PC-9 (cell line): Measurements from ENCODE around the gene LRCOL1. TPM values are rescaled to one million over a fixed set of nuclear protein-coding genes. Genes with fewer than 3 reads are reported as not detected.

ENCODE experiments used
- BruUV-seq: library from RNA; stranded (reverse); fragments of 400-500 nt; replicated peaks from 2 replicates; lab custom pipeline; 2021; lab: Mats Ljungman, UMichigan
- CTCF ChIA-PET: fragments of 300-600 bp; sonication (Branson Sonifier 250); formaldehyde crosslinking; loops from one replicate; lab custom pipeline; 2022; ENCODE audit warnings: antibody characterized with exemption; lab: Charles Lee
- POLR2A ChIA-PET: fragments of 300-600 bp; sonication (Branson Sonifier 250); formaldehyde crosslinking; loops from one replicate; lab custom pipeline; 2022; ENCODE audit warnings: antibody characterized with exemption; ENCODE audit not compliant: unreplicated experiment; lab: Charles Lee
- DNase-seq, 2 experiments: peaks; one replicate each; pipeline versions ENCODE4 v3.0.0 to v3.0.0-alpha.2; 2015 to 2022; ENCODE audit warnings: mixed read lengths in 1 of 2
- H2AFZ ChIP-seq: fragments of 200-600 bp; sonication (generic); 2 replicates; pipeline ENCODE4 v1.8.1; 2017; ENCODE audit warnings: antibody characterized with exemption
- H3F3A ChIP-seq: fragments of 200-600 bp; sonication (generic); 2 replicates; pipeline ENCODE4 v1.8.1; 2017; ENCODE audit warnings: antibody characterized with exemption, mild to moderate bottlenecking, low read depth; ENCODE audit not compliant: insufficient read depth
- H3K27ac ChIP-seq: fragments of 200-600 bp; sonication (generic); 2 replicates; pipeline ENCODE4 v1.6.1; 2016; ENCODE audit warnings: mixed run types
- H3K27me3 ChIP-seq: fragments of 200-600 bp; sonication (generic); 2 replicates; pipeline ENCODE4 v1.6.1; 2016; ENCODE audit warnings: low read depth, mixed run types; ENCODE audit not compliant: insufficient read depth
- H3K36me3 ChIP-seq: fragments of 200-600 bp; sonication (generic); 2 replicates; pipeline ENCODE4 v1.6.1; 2016; ENCODE audit warnings: low read depth, mixed run types
- H3K4me1 ChIP-seq: fragments of 200-600 bp; sonication (generic); replicated peaks from 2 replicates; pipeline ENCODE4 v1.6.1; 2016; ENCODE audit warnings: mixed run types; ENCODE audit not compliant: insufficient read depth
- H3K4me2 ChIP-seq: fragments of 200-600 bp; sonication (generic); 2 replicates; pipeline ENCODE4 v1.6.1; 2017; ENCODE audit warnings: mixed run types
- H3K4me3 ChIP-seq: fragments of 200-600 bp; sonication (generic); 2 replicates; pipeline ENCODE4 v1.6.1; 2016; ENCODE audit warnings: mixed run types
- H3K79me2 ChIP-seq: fragments of 200-600 bp; sonication (generic); 2 replicates; pipeline ENCODE4 v1.6.1; 2017; ENCODE audit warnings: low read depth, mixed run types
- H3K9me2 ChIP-seq: fragments of 200-600 bp; sonication (generic); 2 replicates; pipeline ENCODE4 v1.8.1; 2017; ENCODE audit warnings: mild to moderate bottlenecking; ENCODE audit not compliant: insufficient read depth
- H3K9me3 ChIP-seq: fragments of 200-600 bp; sonication (generic); 2 replicates; pipeline ENCODE4 v1.8.1; 2016; ENCODE audit warnings: low read depth; ENCODE audit not compliant: insufficient read depth
- H4K20me1 ChIP-seq: fragments of 200-600 bp; sonication (generic); 2 replicates; pipeline ENCODE4 v1.8.1; 2017; ENCODE audit not compliant: insufficient read depth
- EZH2 ChIP-seq: fragments of 200-600 bp; sonication (generic); IDR thresholded peaks from 2 replicates; pipeline ENCODE4 v1.8.0; 2017; ENCODE audit warnings: antibody characterized with exemption, low read depth
- intact Hi-C: fragments of 100-400 bp; cut with micrococcal nuclease; formaldehyde crosslinking; loops from one replicate; pipeline ENCODE4 v1.10.0; 2022; ENCODE audit not compliant: unreplicated experiment
- total RNA-seq: library from RNA; stranded (reverse); gene quantifications from 2 replicates; pipeline ENCODE4 v1.2.3, GENCODE V29; 2021
- TF ChIP-seq, protein P1 (sequence below): fragments of 200-600 bp; sonication (generic); conservative IDR thresholded peaks from 2 replicates; pipeline ENCODE4 v1.6.1; 2017; ENCODE audit warnings: mixed run types, antibody characterized with exemption, mild to moderate bottlenecking, moderate library complexity

Gene LRCOL1
- total RNA-seq, 1 experiment from 2014 or later = not detected

DNA sequence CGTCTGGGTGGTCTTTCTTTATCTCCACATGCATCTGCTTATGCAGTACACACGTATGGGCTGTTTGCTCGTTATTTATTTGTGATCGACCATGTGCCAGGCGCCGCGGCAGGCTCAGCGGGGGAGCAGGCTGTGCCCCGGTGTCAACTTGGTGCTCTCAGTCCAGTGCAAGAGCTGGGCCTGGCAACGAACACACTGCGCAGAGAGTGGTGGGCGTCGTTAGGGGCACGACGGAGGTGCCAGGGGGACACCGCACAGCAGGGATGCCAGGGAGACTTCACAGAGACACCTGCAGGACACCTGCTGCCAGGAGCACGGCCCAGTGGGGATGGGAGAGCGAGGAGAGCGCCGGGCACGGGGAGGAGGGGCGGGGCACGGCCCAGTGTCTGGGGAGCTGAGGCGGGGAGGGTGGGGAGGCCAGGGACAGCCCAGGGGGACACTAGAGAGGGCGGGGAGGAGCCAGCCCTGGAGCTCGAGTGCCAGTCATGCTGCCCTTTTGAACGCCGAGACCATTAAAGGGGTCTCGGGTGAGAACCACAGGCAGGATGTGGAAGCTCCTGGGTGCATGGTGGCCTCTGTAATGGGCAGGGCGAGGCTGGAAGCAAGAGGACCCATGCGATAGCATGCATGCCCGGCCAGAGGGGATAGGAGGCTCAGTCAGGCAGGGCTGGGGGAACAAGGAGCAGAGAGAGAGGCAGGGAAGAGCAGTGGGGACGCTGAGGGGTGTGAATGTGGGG is 652 bp upstream of the LRCOL1 start:
- Histone ChIP-seq H3K9me2 (no peaks in the 10 kb centered on the region), H3K9me3 (no peaks in the 10 kb centered on the region; the same call in 1 of the 2 replicates), H3K4me1 (no peaks in the 10 kb centered on the region), H3F3A (no peaks in the 10 kb centered on the region; the same call in 1 of the 2 replicates), H2AFZ (no peak overlapping the region), H3K27ac (no peak overlapping the region), H3K4me3 (no peak overlapping the region), H3K79me2 (no peaks in the 10 kb centered on the region), H3K4me2 (no peak overlapping the region), H4K20me1 (no peaks in the 10 kb centered on the region), H3K36me3 (no peaks in the 10 kb centered on the region), H3K27me3 (peaks cover 65% of the 10 kb centered on the region)
- POLR2A ChIA-PET = no interaction called here
- no peak for DNase-seq
- intact Hi-C loops = loop anchor here (10.0 kb wide), 1 partner anchor 456 kb away; no protein-coding TSS in a partner anchor
- BruUV-seq = no TSS peak
- CTCF ChIA-PET = no interaction called here
- no peak for TF ChIP-seq EZH2
- TF ChIP-seq, protein P1, sequence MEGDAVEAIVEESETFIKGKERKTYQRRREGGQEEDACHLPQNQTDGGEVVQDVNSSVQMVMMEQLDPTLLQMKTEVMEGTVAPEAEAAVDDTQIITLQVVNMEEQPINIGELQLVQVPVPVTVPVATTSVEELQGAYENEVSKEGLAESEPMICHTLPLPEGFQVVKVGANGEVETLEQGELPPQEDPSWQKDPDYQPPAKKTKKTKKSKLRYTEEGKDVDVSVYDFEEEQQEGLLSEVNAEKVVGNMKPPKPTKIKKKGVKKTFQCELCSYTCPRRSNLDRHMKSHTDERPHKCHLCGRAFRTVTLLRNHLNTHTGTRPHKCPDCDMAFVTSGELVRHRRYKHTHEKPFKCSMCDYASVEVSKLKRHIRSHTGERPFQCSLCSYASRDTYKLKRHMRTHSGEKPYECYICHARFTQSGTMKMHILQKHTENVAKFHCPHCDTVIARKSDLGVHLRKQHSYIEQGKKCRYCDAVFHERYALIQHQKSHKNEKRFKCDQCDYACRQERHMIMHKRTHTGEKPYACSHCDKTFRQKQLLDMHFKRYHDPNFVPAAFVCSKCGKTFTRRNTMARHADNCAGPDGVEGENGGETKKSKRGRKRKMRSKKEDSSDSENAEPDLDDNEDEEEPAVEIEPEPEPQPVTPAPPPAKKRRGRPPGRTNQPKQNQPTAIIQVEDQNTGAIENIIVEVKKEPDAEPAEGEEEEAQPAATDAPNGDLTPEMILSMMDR = no peak

DNA sequence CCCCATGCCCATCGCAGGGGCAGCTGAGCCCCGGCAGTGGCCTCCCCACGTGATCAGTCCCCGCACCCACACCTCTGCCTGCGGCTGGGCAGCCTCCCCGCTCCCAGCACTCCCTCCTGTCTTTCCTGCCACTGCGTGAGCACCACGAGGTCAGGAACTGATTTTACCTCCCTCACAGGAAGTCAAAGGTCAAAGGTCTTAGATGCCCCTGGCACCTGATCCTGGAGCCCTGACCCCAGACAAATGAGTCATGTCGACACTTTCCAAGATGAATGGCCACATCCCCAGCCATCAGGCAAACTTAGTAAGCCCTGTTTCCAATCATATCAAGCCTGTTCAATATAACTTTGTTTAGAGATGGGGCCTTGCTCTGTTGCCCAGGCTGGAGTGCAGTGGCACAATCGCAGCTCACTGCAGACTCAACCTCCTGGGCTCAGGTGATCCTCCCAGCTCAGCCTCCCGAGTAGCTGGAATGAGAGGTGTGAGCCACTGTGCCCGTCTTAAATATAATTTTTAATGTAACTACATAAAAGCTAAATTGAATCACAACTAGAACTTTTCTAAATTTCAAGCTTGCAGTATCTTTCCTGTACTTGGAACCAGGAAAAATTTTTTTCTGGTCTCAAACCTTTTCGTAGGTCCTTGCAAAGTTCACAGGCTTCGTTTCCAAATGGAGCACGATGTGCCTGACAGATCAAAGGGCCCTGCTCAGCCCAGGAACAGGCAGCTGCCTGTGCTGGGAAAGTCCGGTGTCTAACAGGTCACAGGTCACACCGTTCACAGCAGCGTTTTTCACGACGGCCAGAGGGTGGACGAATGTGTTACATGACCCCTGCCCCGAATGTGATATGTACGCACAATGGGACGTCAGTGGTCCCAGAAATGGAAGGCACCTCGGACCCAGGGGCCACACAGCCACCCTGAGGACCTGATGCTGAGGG is 1.9 kb downstream of the LRCOL1 start:
- Histone ChIP-seq H3K4me1 (no peaks in the 10 kb centered on the region), H3K79me2 (no peaks in the 10 kb centered on the region), H3K27me3 (peaks cover 78% of the 10 kb centered on the region), H3F3A (no peaks in the 10 kb centered on the region; the same call in 1 of the 2 replicates), H3K9me2 (no peaks in the 10 kb centered on the region), H3K36me3 (no peaks in the 10 kb centered on the region), H3K9me3 (no peaks in the 10 kb centered on the region; the same call in 1 of the 2 replicates), H3K4me3 (no peak overlapping the region), H2AFZ (no peak overlapping the region), H3K27ac (no peak overlapping the region), H3K4me2 (no peak overlapping the region), H4K20me1 (no peaks in the 10 kb centered on the region; the same call in 1 of the 2 replicates)
- no peak for DNase-seq
- CTCF ChIA-PET = interaction anchor here (0.7 kb wide), 1 partner anchor 194 kb away, joined by 3 read pairs; no protein-coding TSS in a partner anchor
- TF ChIP-seq, protein P1 = no peak
- no peak for TF ChIP-seq EZH2
- intact Hi-C loops = no loop called here
- POLR2A ChIA-PET = no interaction called here
- BruUV-seq = no TSS peak

DNA sequence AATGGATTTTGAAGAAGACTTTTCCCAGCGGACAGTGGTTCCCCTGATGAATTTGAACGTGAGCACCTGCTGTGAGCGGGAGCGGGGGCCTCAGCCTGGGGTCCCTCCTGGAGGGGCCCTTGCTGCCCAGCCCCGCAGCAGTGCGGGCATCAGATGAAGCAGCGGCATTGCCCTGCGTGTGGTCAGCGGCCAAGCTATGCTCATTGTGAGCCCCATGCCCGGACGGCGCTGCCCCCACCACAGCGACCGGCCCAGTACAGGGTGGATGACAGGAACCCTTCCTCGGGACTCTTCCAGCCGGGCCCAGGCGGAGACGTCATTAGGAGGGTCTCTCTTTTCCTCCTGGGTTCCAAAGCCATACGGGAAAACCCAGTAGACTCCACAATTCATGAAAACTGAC is 3.5 kb downstream of the LRCOL1 start:
- Histone ChIP-seq H3K79me2 (no peaks in the 10 kb centered on the region), H3K4me1 (no peaks in the 10 kb centered on the region), H3K27me3 (peaks cover 85% of the 10 kb centered on the region), H3K27ac (no peak overlapping the region), H3K4me3 (no peak overlapping the region), H3F3A (no peaks in the 10 kb centered on the region; the same call in 1 of the 2 replicates), H3K4me2 (no peak overlapping the region), H3K9me2 (no peaks in the 10 kb centered on the region), H4K20me1 (no peaks in the 10 kb centered on the region; the same call in 1 of the 2 replicates), H3K36me3 (no peaks in the 10 kb centered on the region), H3K9me3 (no peaks in the 10 kb centered on the region; the same call in 1 of the 2 replicates), H2AFZ (no peak overlapping the region)
- intact Hi-C loops = no loop called here
- DNase-seq = no peak
- POLR2A ChIA-PET = no interaction called here
- TF ChIP-seq, protein P1 = no peak
- TF ChIP-seq EZH2 = no peak
- CTCF ChIA-PET = no interaction called here
- no TSS peak for BruUV-seq
